ENCODE data around the gene CMYA5.
A peak's percentile ranks its signal among the peaks of the same experiment; 100 is the strongest.

- TF ChIP-seq POLR2A (IDR thresholded peaks at IDR 0.05) (no peak), CTCF (IDR thresholded peaks at IDR 0.05) (peak in 1 of 6 experiments; percentile 21)
These were observed 16.0 kb downstream of the CMYA5 start for GRCh38 chr5:79705632-79706031.

Data from thyroid gland (tissue), 4 donors.